SKM-1 treated with dmso at 0.1 percent for 144 hours (cell line): ENCODE measurements around the gene ERCC5.

Source experiments
- DNase-seq: peaks from one replicate; lab custom pipeline; 2025; ENCODE audit not compliant: unreplicated experiment; lab: John Stamatoyannopoulos, UW

Gene ERCC5

DNA sequence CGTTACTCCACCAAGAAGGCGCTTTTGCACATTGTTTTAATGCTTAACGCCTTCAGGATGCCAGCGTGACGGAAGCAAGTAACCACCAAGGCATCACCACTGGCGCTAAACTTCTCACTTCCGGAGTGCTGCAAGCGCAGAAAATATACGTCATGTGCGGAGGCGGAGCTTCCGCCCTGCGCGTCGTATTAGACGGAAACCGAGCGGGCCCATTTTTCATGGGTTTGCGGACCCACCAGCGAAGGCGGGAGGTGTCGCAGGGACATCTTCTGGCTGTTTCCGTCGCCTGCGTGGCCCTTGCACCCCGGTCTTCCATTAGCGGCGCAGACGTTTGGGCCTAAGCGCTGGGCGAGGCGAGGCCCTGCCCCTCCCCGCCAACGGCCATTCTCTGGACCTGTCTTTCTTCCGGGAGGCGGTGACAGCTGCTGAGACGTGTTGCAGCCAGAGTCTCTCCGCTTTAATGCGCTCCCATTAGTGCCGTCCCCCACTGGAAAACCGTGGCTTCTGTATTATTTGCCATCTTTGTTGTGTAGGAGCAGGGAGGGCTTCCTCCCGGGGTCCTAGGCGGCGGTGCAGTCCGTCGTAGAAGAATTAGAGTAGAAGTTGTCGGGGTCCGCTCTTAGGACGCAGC lies at the start of gene ERCC5:
Gene ERCC5 (plus strand): TSS at position 403 of the 631 bp plus-strand sequence. CDS start 235 bp downstream, outside the sequence.
- DNase-seq, result peak; percentile 92

DNA sequence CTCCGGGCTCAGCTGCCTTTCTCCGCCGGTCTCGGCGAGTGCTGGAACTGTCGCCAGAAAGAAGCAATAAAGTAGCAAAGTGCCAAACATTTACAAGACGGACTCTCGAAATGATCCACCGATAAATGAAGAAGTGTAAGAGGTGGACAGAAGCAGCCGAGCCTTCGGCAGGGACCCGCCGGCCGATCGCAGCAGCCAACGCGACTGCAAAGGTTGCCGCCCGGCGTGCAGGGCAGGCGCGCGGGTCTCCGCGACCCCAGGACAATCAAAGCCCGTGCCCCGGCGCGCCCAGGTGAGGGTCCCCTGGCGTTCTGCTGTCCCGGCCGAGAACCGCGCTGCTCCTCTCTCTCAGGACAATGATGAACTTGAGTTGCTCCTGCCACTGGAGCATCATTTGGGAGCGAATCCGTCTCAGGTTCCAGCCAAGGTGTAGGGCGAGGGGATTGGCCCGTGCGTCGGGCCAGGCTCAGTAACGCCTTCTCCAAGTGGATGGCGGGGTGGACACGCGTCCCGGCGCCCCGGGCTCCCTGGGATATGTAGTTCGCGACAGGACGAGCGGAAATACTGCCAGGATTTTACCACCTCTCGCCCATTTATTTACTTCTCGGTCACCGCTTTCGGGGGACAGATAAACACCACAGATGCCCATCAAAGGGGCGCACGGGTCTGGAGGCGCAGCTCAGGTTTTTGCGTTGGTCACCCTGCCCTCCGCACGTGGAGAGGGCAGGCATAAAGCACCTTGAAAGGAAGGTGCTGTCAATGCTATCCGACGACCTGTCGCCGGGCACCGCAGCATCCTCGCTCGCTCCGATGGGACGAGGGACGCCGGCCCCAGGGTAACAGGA lies 47.0 kb upstream of the ERCC5 start, which contains the start of the genes BIVM and POGLUT2:
Gene BIVM (plus strand): TSS at position 539 of the 845 bp plus-strand sequence. CDS start 8,149 bp downstream, outside the sequence.
Gene POGLUT2 (minus strand): TSS at position 396 of the 845 bp plus-strand sequence. CDS start 306 bp downstream, at position 90.
- peak; percentile 79 for DNase-seq

DNA sequence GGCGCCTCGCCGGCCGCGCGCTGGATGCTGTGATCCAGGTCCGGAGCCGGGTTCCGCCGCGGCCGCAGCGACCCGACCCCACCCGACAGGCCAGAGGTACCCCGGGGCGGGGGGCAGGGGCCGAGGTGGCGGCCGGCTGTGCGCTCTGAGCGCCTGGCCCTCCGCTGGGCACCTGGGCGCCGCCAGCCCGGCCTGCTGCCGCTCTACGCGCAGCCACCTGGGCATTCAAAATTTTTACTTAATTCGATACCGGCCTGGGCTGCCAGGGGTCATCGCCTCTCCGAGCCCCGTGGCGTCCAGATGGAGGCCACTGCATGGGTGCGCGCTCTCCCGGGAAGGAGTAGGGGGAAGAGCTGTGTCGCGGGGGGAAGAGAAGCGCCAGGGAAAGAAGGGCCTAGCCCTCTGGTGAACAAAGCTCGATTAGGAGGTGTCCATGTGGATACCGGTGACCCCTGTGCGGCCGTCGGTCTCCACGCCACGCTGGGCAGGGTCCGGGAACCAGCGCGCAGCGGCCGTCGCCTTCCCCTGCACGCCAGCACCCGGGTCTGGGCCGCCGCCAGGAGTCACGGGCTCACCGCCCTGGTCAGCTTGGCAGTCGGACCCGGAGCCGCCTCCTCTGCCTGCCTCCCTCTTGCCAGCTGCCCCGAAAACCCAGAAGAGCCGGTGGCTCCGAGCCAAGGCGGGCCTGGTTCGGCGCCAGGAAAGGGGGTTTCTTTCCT lies 46.2 kb upstream of the ERCC5 start:
- DNase-seq, result no peak

DNA sequence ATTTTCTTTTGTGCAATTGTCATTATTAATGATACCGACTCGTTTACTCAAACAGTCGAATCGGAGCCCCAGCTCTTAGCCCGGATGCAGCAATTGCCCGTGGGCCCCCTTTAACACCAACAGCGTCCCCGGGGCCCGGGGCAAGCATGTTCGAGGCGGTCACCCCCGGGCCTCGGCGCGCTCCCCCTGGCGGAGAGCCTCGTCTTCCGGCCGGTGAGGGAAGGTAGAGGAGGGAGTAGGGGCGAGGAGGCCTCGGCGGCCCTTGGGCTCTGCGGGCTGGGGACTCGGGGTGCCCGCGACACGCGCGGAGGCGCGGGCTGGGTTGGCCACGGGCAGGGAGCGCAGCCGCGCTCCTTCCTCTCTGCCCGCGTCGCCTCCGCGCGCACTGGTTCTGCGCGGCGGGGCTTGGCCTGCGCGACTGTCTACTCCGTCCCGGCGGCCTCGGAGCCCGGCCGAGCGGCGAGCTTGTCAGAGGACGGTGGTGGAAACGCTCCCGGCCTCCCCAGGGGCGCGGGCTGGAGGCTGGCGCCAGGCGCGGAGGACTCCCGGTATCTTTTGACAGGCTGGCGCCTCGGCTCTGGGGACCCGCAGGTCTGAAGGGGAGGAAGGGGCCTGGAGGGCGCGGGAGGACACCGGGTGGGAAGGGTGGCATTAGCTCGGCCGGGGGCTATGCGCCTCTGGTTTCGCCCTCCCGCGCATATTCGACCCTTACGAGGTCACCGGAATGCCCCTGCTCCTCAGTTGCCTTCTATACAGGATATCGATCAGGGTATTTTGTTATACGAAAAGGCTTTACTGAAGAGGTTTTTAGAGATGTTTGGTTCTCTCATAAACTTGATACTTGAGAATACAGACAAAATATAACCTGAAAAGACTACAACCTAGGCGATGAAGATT lies 45.4 kb upstream of the ERCC5 start:
- peak; percentile 71 for DNase-seq

DNA sequence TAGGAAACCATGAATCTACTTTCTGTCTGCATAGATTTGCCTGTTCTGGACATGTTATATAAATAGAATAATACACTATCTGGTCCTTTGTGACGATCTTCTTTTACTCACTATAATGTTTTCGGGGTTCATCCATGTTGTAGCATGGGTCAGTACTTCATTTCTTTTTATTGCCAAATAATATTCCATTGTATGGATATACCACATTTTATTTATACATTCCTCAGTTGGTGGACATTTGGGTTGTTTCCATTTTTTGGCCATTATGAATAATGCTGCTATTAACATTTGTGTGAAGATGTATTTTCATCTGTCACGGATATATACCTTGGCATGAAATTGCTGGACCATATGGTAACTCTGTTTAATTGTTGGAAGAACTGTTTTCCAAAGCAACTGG lies 40.2 kb upstream of the ERCC5 start:
- no peak for DNase-seq

DNA sequence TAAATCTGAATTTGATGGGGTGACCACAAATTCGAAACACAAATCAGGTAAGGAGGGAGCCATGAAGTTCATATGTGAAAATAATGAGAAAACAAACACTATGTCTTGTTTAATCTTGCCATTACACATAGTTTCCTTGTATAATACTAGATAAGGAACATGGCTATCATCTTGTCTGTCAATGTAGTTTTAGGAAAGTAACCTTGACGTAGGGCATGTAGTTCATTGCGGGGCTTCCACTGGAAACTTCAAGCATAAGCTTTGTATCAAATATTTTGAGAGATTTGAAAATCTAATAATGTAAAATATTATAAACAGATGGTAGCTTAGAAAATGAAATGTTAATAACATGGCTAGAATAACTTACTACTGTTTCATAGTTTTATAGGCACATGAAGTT lies 38.1 kb upstream of the ERCC5 start:
- DNase-seq, result no peak

DNA sequence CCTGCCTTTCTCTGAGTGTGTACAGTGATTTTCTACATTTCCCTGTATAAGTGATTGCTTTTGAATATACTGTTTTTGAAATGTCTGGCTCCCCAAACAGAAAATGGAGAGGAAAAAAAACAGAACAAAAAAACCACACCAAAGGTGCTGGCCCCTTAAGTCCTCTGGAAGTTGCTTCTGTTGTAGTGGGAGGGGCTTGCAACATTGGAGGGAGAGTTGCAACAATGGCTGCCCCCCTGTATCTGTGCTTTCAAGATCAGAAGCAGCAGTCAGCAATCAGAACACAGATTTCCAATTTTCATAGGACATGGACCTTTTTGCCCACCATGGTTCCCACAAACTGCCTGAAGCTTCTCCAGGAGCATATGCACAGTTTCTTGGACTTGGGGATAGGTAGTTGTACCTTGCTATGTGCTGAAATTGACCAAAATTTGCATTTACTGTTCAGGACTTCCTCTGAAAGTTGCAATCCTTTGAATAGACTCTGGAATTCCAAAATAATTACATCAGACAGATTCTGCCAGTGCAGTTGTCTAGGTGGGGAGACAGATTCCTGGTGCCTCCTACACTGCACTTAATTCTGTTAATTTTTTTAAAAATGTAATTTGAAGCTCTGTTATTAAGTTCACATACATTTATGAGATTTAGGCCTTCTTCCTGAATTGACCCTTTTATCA lies 33.1 kb upstream of the ERCC5 start:
- no peak for DNase-seq

DNA sequence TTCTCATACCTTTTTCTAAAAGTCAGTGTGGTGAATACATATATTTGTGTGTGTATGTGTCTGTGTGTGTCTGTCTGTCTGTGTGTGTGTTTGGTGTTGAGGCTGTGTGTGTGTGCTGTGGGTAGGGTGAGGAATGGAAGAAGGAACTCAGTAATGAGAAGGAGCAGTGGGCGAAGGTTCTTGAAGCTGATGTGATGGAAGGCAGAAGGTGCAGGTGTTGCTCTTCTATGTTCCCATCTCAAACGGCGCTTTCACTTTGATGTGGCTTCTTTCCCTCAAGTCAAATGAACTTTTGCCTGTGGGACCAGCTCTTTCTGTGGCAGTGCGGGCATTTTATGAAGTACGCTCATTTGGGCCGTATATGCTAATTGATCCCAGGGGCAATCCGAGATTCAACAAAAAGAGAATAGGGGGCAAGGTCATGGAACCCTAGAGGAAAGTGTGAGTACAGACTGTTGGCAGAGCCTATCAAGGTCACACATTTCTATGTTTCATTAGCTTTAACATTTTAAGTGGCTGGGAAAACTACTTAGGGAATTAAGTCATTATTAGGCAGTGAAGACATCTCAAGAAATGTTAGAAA lies 31.7 kb upstream of the ERCC5 start:
- DNase-seq, result no peak

DNA sequence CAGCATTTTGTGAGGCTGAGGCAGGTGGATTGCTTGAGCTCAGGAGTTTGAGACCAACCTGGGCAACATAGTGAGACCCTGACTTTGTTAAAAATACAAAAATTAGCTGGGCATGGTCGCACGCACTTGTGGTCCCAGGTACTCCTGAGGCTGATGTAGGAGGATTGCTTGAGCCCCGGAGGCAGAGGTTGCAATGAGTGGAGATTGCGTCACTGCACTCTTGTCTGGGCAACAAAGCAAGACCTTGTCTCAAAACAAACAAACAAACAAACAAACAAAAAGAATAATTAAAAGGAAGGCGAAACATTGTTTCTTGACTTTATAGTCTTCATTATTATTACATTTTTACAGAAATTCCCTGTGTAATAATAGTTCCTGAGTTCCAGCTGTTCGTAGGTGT lies 31.0 kb upstream of the ERCC5 start:
- no peak for DNase-seq

DNA sequence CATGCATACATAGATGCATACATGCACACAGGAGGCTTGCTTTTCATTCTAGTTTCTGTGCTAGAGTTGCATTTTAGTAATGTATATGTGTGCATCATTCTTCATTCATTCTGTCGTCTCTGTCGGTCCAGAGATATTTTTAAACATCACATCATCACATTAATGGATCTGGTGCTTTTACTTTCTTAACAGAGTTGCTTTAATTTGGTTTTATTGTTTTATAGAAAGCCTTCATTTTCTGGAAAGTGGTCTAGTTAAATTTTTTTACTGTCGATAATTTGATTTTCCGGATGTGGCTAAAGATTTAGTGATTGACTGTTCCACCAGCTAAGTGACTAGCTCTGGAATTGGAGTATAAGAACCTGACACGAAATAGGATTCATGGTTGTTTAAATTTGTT lies 30.0 kb upstream of the ERCC5 start:
- no peak for DNase-seq

DNA sequence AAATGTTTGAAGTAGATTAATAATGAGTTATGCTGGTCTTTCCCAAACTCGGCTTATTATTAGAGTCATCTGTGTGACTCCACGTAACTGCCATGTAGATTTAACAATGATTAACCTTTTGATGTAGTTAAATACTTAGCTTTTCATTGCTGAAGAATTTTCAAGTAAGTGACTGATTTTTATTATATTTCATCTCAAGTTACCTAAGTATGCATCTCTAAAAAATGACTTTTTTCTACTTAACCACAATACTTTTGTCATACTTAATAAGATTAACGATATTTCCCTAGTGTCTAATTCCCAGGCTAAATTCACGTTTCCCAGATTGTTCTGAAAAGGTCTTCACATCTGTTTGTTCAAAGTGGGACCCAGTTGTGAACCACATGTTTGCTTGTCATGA lies 29.1 kb upstream of the ERCC5 start:
- no peak for DNase-seq

DNA sequence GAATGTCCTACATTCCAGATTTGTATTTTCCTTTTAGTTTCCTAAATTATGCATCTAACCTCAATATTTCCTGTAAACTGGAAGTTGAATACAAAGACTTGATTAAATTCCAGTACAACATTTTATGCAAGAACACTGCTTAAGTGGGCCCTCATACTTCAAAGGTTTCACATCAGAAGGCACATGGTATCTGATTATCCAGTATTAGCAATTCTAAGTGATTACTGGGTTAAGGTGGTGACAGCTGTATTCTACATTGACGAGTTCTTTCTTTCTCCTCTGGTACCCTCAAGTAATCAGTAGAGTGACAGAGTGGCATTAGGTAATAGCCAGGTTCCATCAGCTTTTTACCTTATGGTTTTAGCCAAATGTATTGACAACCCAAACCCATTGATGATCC lies 28.6 kb upstream of the ERCC5 start:
- no peak for DNase-seq

DNA sequence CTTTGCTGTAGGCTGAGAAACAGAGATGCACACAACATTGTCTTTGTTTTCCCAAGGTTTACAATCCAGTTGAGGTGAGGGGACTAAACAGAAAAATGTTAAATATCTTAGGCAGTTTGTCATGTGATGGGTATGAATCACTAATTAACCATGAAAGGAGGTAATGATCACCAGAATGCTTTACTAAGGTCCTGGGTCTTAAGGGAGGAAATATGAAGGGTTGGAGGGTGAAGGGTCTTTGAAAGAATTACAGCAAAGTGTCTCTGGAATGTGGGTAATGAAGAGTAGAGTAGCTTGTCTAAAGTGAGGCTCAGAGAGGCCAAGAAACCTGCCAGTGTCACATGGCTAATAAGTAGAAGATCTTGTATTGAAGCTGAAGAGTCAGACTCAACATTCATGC lies 27.9 kb upstream of the ERCC5 start:
- no peak for DNase-seq

DNA sequence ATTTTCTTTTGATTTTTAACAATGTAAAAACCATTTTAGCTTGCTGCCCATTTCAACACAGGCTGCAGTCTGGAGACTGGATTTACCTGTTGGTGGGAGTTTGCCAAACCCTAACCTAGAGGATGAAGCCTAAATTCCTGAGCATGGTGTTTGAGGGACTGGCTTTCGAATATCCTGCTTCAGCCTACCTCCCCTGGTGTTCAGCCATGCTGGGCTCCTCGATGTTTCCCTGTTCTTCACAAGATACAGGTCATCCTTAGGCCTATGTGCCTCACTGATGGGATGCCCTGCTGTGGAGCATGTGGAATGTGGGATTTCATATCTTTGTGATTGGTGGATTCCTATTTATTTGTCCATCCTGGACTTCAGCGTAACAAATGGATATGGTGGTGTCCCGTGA lies 20.4 kb upstream of the ERCC5 start:
- DNase-seq, result no peak

DNA sequence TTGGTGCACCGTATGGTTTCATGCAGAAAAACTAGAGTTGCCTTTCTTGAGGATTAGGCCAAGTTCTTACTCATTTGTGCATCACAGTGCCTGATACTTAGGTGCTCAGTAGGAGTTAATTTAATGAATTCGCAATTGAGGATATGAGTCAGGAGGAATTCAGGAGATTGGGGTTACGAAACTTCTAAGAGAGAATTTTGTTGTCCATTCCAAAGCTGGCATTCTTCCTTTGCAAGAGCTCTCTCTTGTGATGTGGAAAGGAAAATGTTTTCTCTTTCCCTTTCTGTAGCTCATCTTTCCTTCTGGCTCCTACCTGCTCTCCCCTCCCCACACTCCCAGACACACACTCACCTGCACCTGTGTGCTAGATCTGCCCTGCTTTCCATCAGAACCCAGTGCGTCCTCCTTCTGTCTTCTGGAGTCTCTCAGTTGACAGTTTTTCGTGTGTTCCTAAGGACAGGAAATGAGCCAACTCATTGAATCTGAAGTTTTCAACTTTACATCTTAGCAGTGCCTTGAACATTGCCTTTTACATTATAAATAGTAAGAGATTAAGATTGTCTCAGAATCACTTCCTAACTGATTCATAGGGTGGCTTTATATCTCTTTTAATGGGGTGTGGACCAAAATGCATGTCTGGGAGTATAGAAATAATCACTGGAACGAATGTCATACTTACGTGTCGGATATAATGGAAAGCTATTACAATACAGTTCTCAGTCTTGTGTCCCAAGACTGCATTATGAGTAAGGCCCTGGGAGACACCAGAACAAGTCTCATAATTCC lies 19.7 kb upstream of the ERCC5 start:
- DNase-seq, result no peak

DNA sequence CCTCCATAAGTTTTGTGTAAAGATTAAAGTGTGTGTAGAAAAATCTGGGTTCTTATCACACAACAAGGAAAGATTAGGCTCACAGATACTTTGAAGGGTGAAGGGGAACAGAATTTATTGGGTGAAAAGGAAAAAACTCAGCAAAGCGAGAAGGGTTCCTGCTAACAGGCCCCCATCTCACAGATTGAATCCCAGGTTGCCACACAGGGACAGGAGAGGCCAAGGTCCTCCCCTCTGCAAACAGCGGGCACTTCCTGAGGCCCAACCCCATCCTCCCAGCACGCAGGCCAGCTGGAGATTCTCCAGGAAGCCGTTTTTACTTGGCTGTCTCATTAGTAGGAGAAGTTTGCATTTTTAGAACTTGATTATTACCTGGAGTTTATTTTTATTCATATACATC lies 15.2 kb upstream of the ERCC5 start:
- DNase-seq, result no peak

DNA sequence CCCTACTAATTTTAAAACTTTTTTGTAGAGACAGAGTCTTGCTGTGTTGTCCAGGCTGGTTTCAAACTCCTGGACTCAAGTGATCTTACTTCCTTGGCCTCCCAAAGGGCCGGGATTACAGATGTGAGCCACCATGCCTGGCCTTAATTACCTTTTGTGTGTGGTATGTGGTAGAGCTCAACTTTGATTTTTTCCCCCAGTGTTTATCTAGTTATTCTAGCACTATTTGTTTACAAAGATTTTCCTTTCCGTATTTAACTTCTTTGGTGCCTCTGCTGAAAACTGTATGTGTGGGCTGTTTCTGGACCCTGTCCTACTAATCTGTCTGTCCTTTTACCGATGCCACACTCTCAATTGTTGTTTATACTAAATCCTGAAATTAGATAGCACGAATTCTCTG lies 9.4 kb upstream of the ERCC5 start:
- DNase-seq, result no peak

DNA sequence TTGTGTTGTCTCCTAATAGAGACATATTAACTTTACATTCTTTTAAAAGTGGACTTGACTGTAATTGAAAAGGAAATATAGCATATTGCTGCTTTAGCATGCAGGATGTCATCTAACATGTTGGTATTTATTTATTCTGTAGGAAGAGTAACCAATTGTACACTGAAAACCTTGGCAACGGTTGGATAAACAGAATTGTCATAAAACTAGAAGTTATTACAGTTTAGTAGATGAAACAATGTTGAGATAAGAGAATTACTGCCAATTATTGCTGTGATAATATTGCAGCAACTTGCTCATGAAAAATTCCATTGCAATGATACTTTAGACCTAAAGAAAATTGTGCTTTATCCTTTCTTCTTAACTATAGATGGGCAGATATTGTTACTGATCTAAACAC lies 7.6 kb upstream of the ERCC5 start:
- DNase-seq, result no peak

DNA sequence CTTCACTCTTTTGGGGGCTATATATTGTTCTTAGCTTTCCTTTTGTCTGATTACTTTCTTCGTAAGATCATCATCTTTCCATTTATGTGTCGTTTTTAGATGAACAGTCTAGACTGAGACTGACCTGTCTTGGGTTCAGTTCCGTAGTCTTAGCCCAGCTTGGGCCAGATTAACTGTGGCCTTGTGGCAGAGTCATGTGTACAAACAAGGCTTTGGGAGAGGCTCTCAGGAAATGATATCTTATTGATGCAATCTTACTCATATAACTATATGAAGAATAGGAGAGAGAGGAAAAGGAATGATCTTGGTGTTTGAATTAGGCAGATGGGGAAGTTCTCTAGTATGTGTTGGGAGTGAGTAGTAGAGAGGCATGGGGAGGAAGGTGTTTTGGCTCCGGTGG lies 6.8 kb upstream of the ERCC5 start:
- DNase-seq, result no peak
